CD14-positive monocyte (primary cell): ENCODE data around the gene ZNF503. TPM values are rescaled to one million over a fixed set of nuclear protein-coding genes. Genes with fewer than 3 reads are reported as not detected.

Source experiments
- DNase-seq, 3 donors: peaks; one replicate each; pipeline ENCODE4 v3.0.0-alpha.2; 2011 to 2022
- H2AFZ ChIP-seq: 2 replicates; pipeline ENCODE4 v1.6.0; 2012; ENCODE audit warnings: mild to moderate bottlenecking, low read depth, low read length, inconsistent platforms; ENCODE audit not compliant: insufficient read depth, poor library complexity, severe bottlenecking
- H3K27ac ChIP-seq, 2 donors: 1 replicate in 1 of 2; 2 replicates in 1 of 2; pipeline ENCODE4 v1.5.1; 2012 to 2013; ENCODE audit warnings: low read length in 2 of 2, control low read depth in 1 of 2, inconsistent platforms in 1 of 2, low read depth in 1 of 2, mild to moderate bottlenecking in 1 of 2
- H3K27me3 ChIP-seq, 2 donors: one replicate each; pipeline versions ENCODE4 v1.6.0 to v1.6.1; 2011 to 2013; ENCODE audit warnings: low read length in 2 of 2; ENCODE audit not compliant: control insufficient read depth in 2 of 2, insufficient read depth in 2 of 2
- H3K36me3 ChIP-seq, 2 donors: replicated peaks in 1 of 2; 1 replicate in 1 of 2; 2 replicates in 1 of 2; pipeline versions ENCODE4 v1.5.1 to v1.6.1; 2012 to 2013; ENCODE audit warnings: low read length in 2 of 2, control low read depth in 1 of 2, inconsistent platforms in 1 of 2, mild to moderate bottlenecking in 1 of 2; ENCODE audit not compliant: insufficient read depth in 2 of 2, control insufficient read depth in 1 of 2
- H3K4me1 ChIP-seq, 2 donors: 1 replicate in 1 of 2; 2 replicates in 1 of 2; pipeline versions ENCODE4 v1.5.1 to v1.6.1; 2012 to 2013; ENCODE audit warnings: low read length in 2 of 2, control low read depth in 1 of 2, inconsistent platforms in 1 of 2, mild to moderate bottlenecking in 1 of 2, moderate library complexity in 1 of 2; ENCODE audit not compliant: insufficient read depth in 2 of 2, control insufficient read depth in 1 of 2
- H3K4me2 ChIP-seq: replicated peaks from 2 replicates; pipeline ENCODE3; 2012; ENCODE audit warnings: low read length, moderate library complexity, mild to moderate bottlenecking; ENCODE audit not compliant: poor library complexity, severe bottlenecking; ENCODE audit errors: extremely low read depth
- H3K4me3 ChIP-seq, 3 experiments: fragments of 200-600 bp in 1 of 3; sonication (generic) in 1 of 3; replicated peaks in 1 of 3; 1 replicate in 2 of 3; 2 replicates in 1 of 3; pipeline ENCODE4 v1.5.1; 2011 to 2013; ENCODE audit warnings: low read length in 3 of 3, mild to moderate bottlenecking in 3 of 3, control low read depth in 2 of 3, low read depth in 2 of 3, inconsistent platforms in 1 of 3, moderate library complexity in 1 of 3
- H3K79me2 ChIP-seq: 2 replicates; pipeline ENCODE4 v1.6.0; 2012; ENCODE audit warnings: mild to moderate bottlenecking, control low read depth, inconsistent platforms, low read length, moderate library complexity; ENCODE audit not compliant: insufficient read depth
- H3K9ac ChIP-seq: 2 replicates; pipeline ENCODE4 v1.6.0; 2017; ENCODE audit warnings: low read length, mild to moderate bottlenecking; ENCODE audit not compliant: insufficient read depth, poor library complexity, severe bottlenecking
- H3K9me3 ChIP-seq, 2 donors: replicated peaks in 1 of 2; 1 replicate in 1 of 2; 2 replicates in 1 of 2; pipeline versions ENCODE4 v1.5.1 to v1.6.1; 2012 to 2013; ENCODE audit warnings: low read length in 2 of 2, control low read depth in 1 of 2; ENCODE audit not compliant: control insufficient read depth in 1 of 2, insufficient read depth in 1 of 2
- H4K20me1 ChIP-seq: 2 replicates; pipeline ENCODE4 v1.6.0; 2012; ENCODE audit warnings: mild to moderate bottlenecking, low read length, control low read depth, moderate library complexity; ENCODE audit not compliant: insufficient read depth
- H3K27ac Mint-ChIP-seq, 7 donors: one replicate each; pipeline ENCODE4 v1.8.0; 2020; ENCODE audit warnings: mild to moderate bottlenecking in 7 of 7, mixed read lengths in 7 of 7, moderate library complexity in 6 of 7, inconsistent platforms in 2 of 7
- H3K27me3 Mint-ChIP-seq, 3 donors: one replicate each; pipeline ENCODE4 v1.8.0; 2021 to 2022; ENCODE audit warnings: low read depth in 3 of 3, mild to moderate bottlenecking in 3 of 3, mixed read lengths in 3 of 3, moderate library complexity in 3 of 3, inconsistent platforms in 1 of 3
- H3K36me3 Mint-ChIP-seq, 2 donors: one replicate each; pipeline ENCODE4 v1.8.0; 2020; ENCODE audit warnings: mixed read lengths in 2 of 2, inconsistent platforms in 1 of 2, mild to moderate bottlenecking in 1 of 2
- H3K4me1 Mint-ChIP-seq: one replicate; pipeline ENCODE4 v1.8.0; 2020; ENCODE audit warnings: mild to moderate bottlenecking, mixed read lengths
- H3K4me3 Mint-ChIP-seq, 2 donors: one replicate each; pipeline ENCODE4 v1.8.0; 2020; ENCODE audit warnings: mild to moderate bottlenecking in 2 of 2, mixed read lengths in 2 of 2, moderate library complexity in 1 of 2
- H3K9me3 Mint-ChIP-seq, 7 donors: one replicate each; pipeline ENCODE4 v1.8.0; 2020 to 2022; ENCODE audit warnings: mixed read lengths in 7 of 7, mild to moderate bottlenecking in 6 of 7, moderate library complexity in 6 of 7, inconsistent platforms in 2 of 7
- CTCF ChIP-seq: fragments of 200-600 bp; IDR thresholded peaks from one replicate; pipeline ENCODE4 v1.8.0; 2022; ENCODE audit warnings: antibody characterized with exemption, mild to moderate bottlenecking
- WGBS: methylation state at CpG from one replicate; pipeline ENCODE4 v1.1.5; 2013; ENCODE audit warnings: missing lambda C conversion rate; ENCODE audit not compliant: insufficient coverage; 5-methylcytosine and 5-hydroxymethylcytosine counted together
- intact Hi-C, 2 donors: fragments of 100-400 bp; cut with micrococcal nuclease; formaldehyde crosslinking; loops; one replicate each; pipeline versions ENCODE4 v1.15.0 to v1.15.1; 2023
- polyA plus RNA-seq, 3 donors: library from polyadenylated mRNA; depleted of rRNA in 1 of 3; unstranded in 2 of 3; stranded (reverse) in 1 of 3; fragments of 300-500 nt in 2 of 3; fragments of >200 nt in 1 of 3; fragmentation: Illumina TruSeq in 2 of 3; gene quantifications; 1 replicate in 2 of 3; 2 replicates in 1 of 3; pipeline ENCODE4 v1.2.3, GENCODE V29; 2012 to 2021

ZNF503 gene
- polyA plus RNA-seq, 3 donors, result 0.65 to 7.2 (median 1.3) TPM

- peaks cover 18 to 20% of the 10 kb centered on the region in 2 donors for H3K36me3 Mint-ChIP-seq
- TF ChIP-seq CTCF, result no peak
- H3K27me3 ChIP-seq, result peaks cover 42 to 58% of the 10 kb centered on the region in 2 donors
- H3K4me1 ChIP-seq, result peaks cover 51 to 68% of the 10 kb centered on the region in 2 donors
- H3K9ac ChIP-seq, result no peak overlapping the region
- H3K9me3 Mint-ChIP-seq, result peaks cover 0 to 24% (median 17%) of the 10 kb centered on the region in 7 donors
- H3K4me3 ChIP-seq, result peak overlapping the region; percentile 52 to 92 (median 86)
- H3K27ac Mint-ChIP-seq, result peak overlapping the region in 2 of 7 donors; percentile 40 to 68
- H3K79me2 ChIP-seq, result no peaks in the 10 kb centered on the region
- peak overlapping the region; percentile 89 to 96 for H3K4me3 Mint-ChIP-seq
- H3K4me2 ChIP-seq, result peak overlapping the region; percentile 99
- H3K9me3 ChIP-seq, result peaks cover 0 to 19% of the 10 kb centered on the region in 2 donors
- peak overlapping the region; percentile 90 for H2AFZ ChIP-seq
- H3K27ac ChIP-seq, result no peak overlapping the region
- no peak for DNase-seq
- intact Hi-C loops, result loop anchor here (10.0 kb wide), 3 partner anchors 128 to 508 kb away; no protein-coding TSS in a partner anchor
- H3K36me3 ChIP-seq, result no peaks in the 10 kb centered on the region
- H3K4me1 Mint-ChIP-seq, result peaks cover 52% of the 10 kb centered on the region
- H4K20me1 ChIP-seq, result peaks cover 26% of the 10 kb centered on the region
- H3K27me3 Mint-ChIP-seq, result peaks cover 66 to 86% (median 72%) of the 10 kb centered on the region in 3 donors
- WGBS, result 23% methylated on average over 36 of the region's 37 CpGs
Measured at GRCh38 chr10:75407224-75407712, 5.7 kb upstream of the ZNF503 start.

GRCh38 chr10:75406462-75407223 lies 5.1 kb upstream of the ZNF503 start:
- H3K4me3 ChIP-seq, result peak overlapping the region in 2 of 3 experiments; percentile 86 to 92
- no peak overlapping the region for H3K9ac ChIP-seq
- no peak overlapping the region for H3K27ac ChIP-seq
- H3K27me3 ChIP-seq, result peaks cover 42 to 58% of the 10 kb centered on the region in 2 donors
- TF ChIP-seq CTCF, result no peak
- no peaks in the 10 kb centered on the region for H3K36me3 ChIP-seq
- Mint-ChIP-seq H3K27me3 (peaks cover 64 to 87% (median 74%) of the 10 kb centered on the region in 3 donors), H3K9me3 (peaks cover 0 to 24% (median 17%) of the 10 kb centered on the region in 7 donors), H3K4me1 (peaks cover 52% of the 10 kb centered on the region), H3K36me3 (peaks cover 18 to 20% of the 10 kb centered on the region in 2 donors), H3K4me3 (peak overlapping the region; percentile 89 to 96), H3K27ac (no peak overlapping the region)
- H3K9me3 ChIP-seq, result peaks cover 0 to 19% of the 10 kb centered on the region in 2 donors
- peak overlapping the region; percentile 99 for H3K4me2 ChIP-seq
- peaks cover 26% of the 10 kb centered on the region for H4K20me1 ChIP-seq
- peaks cover 51 to 72% of the 10 kb centered on the region in 2 donors for H3K4me1 ChIP-seq
- intact Hi-C loops, result loop anchor here (10.0 kb wide), 3 partner anchors 128 to 508 kb away; no protein-coding TSS in a partner anchor
- H2AFZ ChIP-seq, result no peak overlapping the region
- DNase-seq, result no peak
- whole genome bisulfite sequencing, result 97% methylated on average over 22 of the region's 29 CpGs
- no peaks in the 10 kb centered on the region for H3K79me2 ChIP-seq
